Endothelial cell of coronary artery (primary cell): ENCODE measurements around the gene SERPINA4. TPM values are rescaled to one million over a fixed set of nuclear protein-coding genes. Genes with fewer than 3 reads are reported as not detected.

Experiments
- total RNA-seq: library from RNA; depleted of rRNA; stranded (reverse); fragments of >200 nt; gene quantifications from 2 replicates; pipeline ENCODE4 v1.2.3, GENCODE V29; 2014

The SERPINA4 gene
- total RNA-seq = not detected in 2 replicates

GRCh38 chr14:94560751-94561655 is at the start of gene SERPINA4:
SERPINA4 (plus strand) TSS chr14:94561442; CDS start chr14:94563483, 2,041 bp downstream.

GRCh38 chr14:94581127-94581999 is 20.1 kb downstream of the SERPINA4 start, which contains the start of gene SERPINA5:
SERPINA5 (plus strand) TSS chr14:94581426; CDS start chr14:94587363, 5,937 bp downstream.

GRCh38 chr14:94612174-94612573 is 50.9 kb downstream of the SERPINA4 start, which contains the start of gene SERPINA3:
SERPINA3 (plus strand) TSS chr14:94612391; CDS start chr14:94614442, 2,051 bp downstream.

Other genes with a start within 250 kb of the SERPINA4 start
- not detected in 2 replicates for gene SERPINA6, start 238.1 kb upstream of the SERPINA4 start, total RNA-seq
- gene SERPINA2, start 194.7 kb upstream of the SERPINA4 start, total RNA-seq = not detected in 2 replicates
- gene SERPINA1, start 172.8 kb upstream of the SERPINA4 start, total RNA-seq = not detected in 2 replicates
- gene SERPINA11, start 108.6 kb upstream of the SERPINA4 start, total RNA-seq = not detected in 2 replicates
- gene SERPINA9, start 85.2 kb upstream of the SERPINA4 start, total RNA-seq = 0.09 TPM in 1 of 2 replicates, not detected in the other
- not detected in 2 replicates for gene SERPINA12, start 52.0 kb upstream of the SERPINA4 start, total RNA-seq
- gene SERPINA5, start 20.0 kb downstream of the SERPINA4 start, total RNA-seq = 1.2 and 3.3 TPM in 2 replicates
- gene SERPINA3, start 50.9 kb downstream of the SERPINA4 start, total RNA-seq = 0.18 and 36.9 TPM in 2 replicates
- gene GSC, start 208.7 kb downstream of the SERPINA4 start, total RNA-seq = 0.09 TPM in 1 of 2 replicates, not detected in the other